GM18502 (cell line): ENCODE measurements around the gene NEK10.

Experiments
- ATAC-seq: cut with Tn5 transposase; IDR thresholded peaks from one replicate; pipeline ENCODE4 v1.9.1; 2021; ENCODE audit warnings: mild to moderate bottlenecking; ENCODE audit not compliant: unreplicated experiment, poor library complexity

The NEK10 gene

GRCh38 chr3:27253391-27253790 is 115.8 kb downstream of the NEK10 start:
- no peak for ATAC-seq

GRCh38 chr3:27252646-27253045 is 116.5 kb downstream of the NEK10 start:
- no peak for ATAC-seq

- ATAC-seq, result no peak
Measured at GRCh38 chr3:27244374-27244773, 124.8 kb downstream of the NEK10 start.

- ATAC-seq, result no peak
Measured at GRCh38 chr3:27239951-27240350, 129.2 kb downstream of the NEK10 start.

GRCh38 chr3:27228805-27229204 is 140.4 kb downstream of the NEK10 start:
- ATAC-seq, result no peak

- no peak for ATAC-seq
Measured at GRCh38 chr3:27224197-27224596, 145.0 kb downstream of the NEK10 start.

DNA sequence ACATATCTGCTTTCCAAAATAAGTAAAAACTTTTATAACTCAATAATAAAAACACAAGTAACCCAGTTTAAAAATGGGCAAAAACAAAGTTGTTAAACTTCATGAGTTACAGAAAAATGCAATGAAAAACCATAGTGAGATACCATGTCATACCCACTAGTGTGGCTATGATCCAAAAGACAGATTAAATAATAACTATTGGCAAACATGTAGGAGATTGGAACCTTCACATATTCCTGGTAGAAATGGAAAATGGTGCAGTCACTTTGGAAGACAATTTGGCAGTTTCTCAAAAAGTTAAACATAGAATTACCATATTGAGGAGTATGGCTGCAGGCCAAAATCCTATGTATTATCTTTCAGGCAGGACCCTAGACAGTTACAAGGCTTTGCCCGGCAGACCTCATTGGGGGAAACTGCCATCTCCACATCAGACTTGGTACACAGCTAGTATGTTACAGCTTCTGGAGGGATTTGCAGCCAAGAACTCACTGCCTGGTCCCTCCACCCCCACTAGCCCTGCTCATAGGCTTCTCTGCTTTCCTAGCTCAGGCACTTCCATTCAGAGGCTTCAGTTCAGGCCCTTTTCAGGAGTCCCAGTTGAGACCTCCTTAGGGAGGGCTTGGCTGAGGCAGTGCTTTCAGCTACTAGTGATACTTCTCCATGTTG is 147.8 kb downstream of the NEK10 start:
- ATAC-seq, result no peak

GRCh38 chr3:27220166-27220565 is 149.0 kb downstream of the NEK10 start:
- ATAC-seq, result no peak

- ATAC-seq, result no peak
Measured at GRCh38 chr3:27219127-27219845, 149.9 kb downstream of the NEK10 start.

DNA sequence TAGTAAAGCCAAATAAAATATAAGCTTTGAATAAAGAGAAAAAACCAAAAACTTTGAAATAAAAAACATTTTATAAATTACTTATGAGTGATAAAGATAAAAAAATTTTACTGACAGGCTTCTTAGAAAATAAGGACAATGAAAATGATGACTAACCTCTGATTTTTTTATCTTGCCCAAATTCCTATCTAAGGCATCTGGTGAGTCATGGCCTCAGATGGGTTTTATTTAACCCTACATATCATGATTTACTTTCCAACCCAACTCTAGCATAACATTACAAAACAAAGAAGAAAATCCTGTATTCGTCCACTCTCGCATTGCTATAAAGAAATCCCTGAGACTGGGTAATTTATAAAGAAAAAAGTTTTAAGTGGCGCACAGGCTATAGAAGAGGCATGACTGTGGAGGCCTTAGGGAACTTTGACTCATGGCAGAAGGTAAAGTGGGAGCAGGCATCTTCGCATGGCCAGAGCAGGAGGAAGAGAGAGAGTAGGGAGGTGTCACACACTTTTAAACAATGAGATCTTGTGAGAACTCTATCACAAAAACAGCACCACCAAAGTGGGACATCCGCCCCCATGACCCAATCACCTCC is 152.1 kb downstream of the NEK10 start:
- ATAC-seq, result no peak

GRCh38 chr3:27216295-27216855 is 152.8 kb downstream of the NEK10 start:
- ATAC-seq, result no peak

- no peak for ATAC-seq
Measured at GRCh38 chr3:27213450-27213849, 155.7 kb downstream of the NEK10 start.

GRCh38 chr3:27209617-27210264 is 159.4 kb downstream of the NEK10 start:
- ATAC-seq, result peak; percentile 59

GRCh38 chr3:27208961-27209616 is 160.1 kb downstream of the NEK10 start:
- ATAC-seq, result peak; percentile 28

- no peak for ATAC-seq
Measured at GRCh38 chr3:27202959-27203358, 166.2 kb downstream of the NEK10 start.

DNA sequence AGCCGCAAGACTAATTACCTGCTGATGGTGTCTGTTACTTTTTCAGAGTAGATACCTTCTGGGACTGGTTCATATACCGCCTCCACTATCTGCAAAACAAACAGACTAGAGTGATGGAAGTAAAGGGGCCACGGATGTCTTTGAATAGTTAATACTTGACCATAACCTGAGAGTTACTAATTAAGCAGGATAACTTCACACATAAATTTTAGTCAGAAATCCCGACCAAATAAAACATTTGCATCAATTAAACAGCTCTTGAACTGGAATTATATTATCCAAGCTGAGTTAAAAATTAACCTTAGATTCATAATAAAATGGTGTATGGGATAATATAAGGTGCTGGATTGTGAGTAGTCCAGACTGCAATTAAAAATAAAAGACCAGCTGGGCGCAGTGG is 167.7 kb downstream of the NEK10 start:
- ATAC-seq, result no peak

DNA sequence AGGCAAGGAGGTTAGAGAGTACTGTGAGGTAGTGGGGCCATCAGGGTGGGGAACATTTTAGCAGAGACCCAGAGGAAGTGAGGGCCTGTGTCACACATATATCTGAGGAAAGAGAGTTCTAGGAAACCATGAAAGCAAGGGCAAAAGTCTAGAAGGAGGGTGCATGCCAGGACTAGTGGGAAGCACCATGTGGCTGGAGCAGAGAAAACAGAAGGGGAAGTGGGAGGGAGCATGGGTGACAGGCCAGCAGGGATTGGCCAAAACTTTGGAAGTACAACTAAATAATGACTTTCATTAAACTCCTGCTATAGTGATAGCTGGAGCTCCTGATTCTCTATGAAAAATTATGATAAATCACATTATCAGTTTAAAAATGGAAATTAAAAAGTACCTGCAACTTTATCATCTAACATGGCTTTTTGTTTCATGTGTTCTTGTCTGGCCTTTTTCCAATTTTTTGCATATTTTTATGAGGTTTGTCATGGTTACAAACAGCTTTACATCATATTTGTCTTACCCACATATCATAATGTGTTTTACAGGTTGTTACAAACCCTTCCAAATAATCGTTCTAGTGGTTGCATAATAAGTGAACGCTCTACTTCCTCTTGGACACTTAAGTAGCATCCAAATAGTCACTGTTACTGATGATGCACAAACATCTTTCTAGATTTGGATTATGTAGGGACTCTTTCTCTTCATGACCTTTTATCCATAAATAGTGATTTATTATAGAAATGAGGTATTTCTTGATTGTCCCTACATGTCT is 168.3 kb downstream of the NEK10 start:
- no peak for ATAC-seq

DNA sequence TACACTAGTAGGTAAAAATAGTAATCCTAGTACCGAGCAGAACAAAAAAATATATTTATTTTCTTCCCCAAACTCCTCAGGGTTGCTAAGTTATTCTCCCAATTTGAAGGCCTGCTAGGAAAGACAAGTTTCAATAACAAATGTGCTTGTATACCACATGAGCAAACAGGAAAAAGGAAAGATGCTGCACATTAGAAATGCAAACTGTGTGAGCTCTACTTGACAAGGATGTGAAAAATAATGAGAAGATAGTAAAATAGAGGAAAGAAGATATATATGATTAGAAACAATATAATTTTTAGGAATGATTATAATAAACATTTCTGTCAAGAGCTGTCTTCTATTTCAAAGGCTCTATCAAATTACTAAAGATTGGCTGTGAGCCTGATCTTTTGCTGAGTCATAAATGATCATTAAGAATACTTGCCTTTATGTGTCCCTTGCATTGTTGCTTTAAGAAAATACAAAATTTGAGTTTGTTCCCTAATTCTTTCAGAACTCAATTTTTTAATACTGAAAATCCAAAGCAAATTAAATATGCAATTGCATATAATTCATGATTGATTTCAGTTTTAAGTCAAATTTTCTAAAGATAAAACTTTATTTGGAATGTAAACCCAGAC is 174.2 kb downstream of the NEK10 start:
- ATAC-seq, result no peak

GRCh38 chr3:27193056-27193455 is 176.1 kb downstream of the NEK10 start:
- no peak for ATAC-seq
